Right forelimb (tissue), 1 donor: ENCODE results near the gene CLN6.

Experiments
- DNase-seq: peaks from one replicate; pipeline ENCODE4 v3.0.0-alpha.2; 2018

CLN6 gene

DNA sequence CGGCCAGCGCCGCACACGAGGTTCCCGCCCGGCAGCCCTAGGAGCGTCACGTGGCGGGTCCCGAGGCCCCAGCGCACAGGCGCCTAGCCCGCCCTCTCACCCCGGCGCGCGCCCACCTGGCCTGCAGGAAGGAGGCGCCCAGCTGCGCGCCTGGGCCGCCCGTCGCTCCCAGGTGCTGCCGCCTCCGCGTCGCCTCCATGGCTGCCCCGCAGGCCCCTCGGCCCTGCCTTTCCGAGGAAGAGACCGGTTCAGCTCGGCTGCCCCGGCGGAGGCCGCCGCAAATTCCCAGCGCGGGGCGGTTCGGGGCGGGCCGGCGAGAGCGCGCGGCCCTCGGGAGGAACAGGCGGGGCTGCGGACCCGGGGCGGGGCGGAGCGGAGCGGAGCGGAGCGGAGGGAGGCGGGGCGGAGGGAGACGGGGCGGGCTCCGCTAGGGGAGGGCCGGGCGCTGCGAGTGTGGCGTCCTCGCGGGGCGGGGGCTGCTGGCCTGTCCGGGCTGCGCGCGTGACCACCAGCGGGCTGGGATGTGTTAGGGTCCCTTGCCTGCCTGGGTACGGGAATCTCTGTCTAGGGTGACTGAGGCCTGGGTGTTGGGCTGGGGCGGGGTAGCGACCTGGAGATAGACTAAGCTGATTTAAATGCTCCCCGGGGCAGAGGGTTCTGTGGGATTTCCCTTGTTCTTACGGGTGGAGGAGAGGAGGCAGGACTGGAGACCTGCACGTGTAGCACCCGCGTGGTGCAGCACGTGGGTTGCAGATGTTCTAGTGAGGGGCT lies at the start of gene CLN6:
TSS of gene CLN6 (minus strand) at position 343 of the 771 bp plus-strand sequence. CDS start at position 199, 144 bp downstream.
- peak; percentile 89 for DNase-seq

DNA sequence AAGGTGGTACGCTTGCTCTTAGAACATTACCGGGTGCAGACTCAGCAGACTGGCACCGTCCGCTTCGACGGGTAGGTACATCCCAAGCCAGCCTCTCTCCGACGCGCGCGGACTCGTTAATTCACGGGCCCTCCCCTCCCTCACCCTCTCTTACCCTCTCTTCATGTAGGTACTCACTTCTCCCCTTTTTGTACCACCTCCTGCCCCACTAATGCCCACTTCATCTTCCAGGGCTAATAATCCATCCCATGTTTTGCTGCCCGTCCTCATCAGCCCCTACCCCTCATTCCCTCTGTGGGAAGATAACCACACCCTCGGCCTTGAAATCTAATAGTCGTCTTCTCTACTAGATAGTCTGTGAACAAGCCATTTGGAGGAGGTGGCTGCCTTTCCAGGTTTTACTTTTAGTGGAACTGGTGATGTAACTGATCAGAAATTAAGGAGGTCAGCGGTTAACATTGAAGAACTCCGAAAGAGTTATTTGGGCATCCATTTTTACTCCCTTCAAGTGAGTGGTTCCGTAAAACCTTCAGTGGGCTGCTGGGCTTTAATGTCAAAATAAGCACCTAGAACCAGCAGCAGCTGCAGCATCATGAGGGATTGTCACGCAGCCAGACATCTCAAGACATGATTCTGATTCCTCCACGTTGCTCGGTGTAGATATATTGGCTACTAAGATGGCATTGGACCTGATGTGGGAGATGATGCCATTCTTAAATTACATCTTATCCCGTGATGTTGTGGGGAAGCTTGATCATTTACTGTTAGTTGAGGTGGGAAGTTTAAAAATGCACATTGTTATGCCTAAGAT lies 49.3 kb upstream of the CLN6 start:
- peak; percentile 55 for DNase-seq

DNA sequence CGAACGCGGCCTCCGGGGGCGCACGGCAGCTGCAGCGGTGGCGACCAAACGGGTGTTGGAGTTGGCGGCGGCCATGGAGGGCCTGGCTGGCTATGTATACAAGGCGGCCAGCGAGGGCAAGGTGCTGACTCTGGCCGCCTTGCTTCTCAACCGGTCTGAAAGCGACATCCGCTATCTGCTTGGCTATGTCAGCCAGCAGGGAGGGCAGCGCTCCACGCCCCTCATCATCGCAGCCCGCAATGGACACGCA lies 48.7 kb upstream of the CLN6 start:
- DNase-seq: no peak

DNA sequence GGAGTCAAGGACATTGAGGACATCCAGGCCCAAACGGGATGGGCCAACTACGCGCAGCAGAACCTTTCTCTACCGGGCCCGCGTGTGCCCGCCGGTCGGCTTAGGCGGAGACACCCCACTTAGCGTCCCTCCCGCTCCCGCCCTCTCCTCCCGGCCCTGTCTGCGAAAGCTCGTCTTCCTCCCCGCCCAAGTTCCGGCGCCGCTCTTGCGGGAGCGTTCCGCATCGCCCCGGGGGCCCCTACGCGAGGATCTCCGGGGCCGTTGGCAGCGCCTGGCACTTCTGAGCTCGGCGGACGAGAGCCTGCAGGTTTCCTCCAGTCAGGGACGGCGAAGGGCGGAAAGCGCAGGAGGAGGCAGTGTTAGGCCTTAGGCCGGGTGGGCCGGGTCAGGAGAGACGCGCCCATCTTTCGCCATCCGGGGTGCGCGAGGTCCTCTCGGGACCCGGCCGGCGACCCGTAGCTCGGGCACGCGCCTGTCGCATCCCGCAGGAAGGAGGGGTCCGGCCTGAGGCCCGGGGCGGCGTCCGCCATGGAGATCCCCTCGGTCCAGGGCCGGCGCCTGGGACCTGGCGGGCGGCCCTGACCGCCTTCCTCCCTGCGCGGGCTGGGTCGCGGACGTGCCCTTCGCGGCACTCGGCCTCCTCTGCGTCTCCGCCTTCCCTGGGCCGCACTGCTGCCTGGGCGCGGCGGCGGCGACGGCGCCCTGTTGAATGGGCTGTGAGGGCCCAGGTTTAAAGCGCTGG lies 48.2 kb upstream of the CLN6 start, which contains the start of gene FEM1B:
TSS of gene FEM1B (plus strand) at position 143 of the 742 bp plus-strand sequence. CDS start 673 bp downstream, outside the sequence.
- DNase-seq: peak; percentile 96

DNA sequence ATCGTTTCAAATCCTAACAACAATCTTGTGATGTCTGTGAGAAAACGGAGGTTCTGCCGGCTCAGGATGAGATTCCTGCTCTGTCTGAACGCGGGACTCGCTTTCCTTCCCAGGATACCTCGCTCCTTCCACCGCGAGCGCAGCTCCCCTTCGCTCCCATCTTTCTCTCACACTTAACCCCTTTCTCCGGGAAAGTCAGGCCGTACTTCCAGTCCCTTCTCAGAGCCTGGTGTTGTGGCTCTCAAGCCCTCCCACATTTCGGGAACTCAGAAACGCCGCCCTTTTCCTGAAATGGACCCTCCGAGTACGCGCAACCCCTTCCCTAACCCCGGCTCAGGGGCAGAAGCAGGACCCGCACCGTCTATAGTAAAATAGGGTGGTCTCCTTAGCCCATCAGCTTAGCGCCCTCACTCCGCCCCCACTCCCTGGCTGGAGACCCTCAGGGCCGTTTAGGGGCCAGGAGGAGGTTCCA lies 47.6 kb upstream of the CLN6 start:
- no peak for DNase-seq

DNA sequence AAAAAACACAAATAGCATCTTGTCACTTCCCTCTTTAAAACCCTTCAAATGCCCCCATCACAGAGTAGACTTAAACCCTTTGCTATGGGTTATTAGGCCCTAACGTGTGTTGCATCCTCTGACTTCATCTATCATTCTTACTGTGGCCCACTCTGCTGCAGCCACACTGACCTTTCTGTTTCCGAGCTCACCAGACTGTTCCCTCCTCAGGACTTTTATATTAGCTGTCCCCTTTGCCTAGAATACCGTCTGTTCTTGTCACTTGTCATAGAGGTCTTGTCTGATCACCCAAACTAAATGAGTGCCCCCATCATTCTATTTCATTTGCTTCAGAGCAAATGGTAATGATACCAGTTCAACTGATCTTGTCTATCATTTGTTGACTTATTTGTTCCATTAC lies 47.1 kb upstream of the CLN6 start:
- no peak for DNase-seq

DNA sequence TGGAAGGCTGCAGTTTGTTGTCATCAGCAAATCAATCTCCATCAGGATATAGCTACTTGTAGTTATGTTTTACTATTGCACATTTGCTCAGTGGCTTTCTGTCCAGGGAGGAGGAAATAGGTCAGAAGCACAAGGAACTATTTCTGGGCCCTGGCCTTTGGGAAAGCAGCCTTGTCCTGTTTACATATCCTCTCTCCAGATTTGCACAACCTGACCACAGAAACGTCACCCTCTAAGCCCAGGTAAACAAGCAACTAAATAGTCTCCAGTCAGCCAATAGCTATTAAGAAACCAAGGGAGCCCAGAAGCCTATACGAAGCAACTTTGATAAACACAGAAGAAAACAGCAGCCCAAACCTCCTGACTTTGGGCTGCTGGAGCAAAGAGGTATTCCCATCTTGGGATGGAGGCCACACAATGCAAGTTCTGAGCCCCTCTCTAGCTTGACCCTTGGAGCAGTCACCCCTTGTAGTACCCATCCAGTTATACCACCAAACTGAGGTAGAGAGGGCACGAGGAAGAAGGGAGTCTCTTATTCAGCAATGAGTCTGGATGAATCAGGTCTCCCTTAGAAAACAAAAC lies 45.7 kb upstream of the CLN6 start:
- no peak for DNase-seq

DNA sequence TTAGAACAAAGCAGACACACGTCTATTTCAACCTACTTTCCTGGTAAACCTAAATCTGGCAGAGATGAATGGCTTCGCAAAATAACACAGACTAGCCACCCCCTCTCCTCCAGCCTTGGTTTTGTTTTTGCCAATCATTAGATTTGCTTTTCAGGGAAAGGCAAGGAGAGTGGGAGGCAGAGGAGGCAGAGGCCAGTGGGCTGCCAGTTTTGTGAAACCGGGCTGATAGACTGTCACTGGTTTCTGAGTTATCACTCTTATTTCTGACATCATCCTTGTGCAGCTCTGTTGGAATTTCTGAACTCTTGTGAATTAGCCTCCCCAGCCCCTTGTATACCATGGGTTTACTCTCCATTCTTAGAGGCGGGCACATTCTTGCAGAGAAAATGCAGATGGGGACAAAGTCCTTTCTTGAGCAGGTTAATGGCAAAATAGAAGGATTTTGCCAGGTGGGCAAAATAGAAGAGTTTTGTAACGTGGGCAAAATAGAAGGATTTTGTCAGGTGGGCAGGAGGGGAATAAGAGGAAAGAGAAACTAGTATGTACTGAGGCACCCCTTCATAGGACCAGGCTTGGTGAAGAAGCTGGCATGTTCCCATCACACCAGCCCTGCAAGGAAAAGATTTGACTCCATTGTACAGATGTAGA lies 44.8 kb upstream of the CLN6 start:
- no peak for DNase-seq

DNA sequence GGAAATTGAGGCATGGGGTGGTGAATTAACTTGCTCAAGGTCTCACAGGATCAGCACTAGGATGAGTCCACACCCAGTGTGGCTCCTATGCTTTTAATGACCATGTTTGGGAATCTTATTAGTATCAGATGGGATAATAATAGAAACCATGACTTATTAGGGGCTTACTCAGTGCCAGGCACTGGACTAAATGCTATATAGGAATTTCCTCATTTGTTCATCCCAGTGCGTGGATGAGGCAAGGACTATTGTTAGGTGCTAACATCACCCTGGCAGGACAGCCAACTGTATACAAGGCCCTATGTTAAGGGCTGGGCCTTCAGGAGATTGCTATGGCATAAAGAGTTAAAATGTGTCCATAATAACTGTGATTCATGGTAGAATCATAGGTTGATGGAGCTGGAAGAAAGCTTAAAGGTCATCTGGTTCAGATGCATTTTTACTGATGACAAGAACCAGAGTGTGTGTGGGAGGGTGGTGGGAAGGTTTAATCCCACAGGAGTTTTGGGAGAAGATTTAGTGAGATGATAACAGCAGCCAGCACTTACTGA lies 43.3 kb upstream of the CLN6 start:
- no peak for DNase-seq

DNA sequence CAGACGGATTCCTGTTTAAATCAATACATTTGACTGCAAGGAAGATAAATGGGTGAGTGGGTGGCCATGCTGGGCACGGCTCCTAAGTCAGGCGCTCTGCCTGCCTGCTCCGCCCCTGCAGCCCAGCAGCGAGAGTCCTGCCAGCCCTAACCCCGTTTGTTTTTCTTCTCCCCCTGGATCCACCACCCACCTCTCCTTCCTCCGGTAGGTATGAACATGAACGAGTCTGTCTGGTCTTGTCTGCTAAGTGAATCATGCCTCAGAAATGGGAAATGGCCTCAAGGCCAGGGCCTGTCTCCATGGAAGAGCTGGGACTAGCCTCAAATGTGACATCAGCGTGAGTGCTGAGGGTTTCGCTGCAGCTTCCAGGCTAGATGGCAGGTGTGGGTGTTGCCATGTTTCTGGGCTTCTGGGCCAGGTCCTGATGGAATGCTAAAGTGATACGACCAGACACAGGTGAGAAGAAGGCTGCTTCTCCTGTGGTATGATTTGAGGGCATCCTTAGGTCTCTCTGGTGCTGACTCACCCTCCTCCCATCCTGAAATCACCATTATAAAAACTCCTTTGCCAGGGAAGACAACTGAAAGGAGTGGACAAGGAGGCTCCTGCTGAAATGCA lies 42.4 kb upstream of the CLN6 start:
- DNase-seq: no peak

DNA sequence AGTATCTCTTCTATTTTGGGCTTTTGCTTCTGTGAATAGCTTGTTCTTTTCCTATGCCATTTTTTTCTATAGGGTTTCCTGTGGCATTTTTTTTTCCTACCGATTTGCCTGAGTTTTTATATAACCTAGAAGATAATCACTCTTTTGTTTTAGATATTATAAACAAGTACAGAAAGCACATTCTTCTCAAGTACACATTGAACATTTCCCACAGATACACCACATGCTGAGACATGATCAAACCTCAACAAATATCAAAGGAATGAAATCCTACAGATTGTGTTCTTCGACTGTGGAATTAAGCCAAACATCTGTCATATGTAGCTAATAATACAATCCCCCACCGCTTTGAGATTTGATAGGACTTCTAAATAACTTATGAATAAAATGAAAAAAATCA lies 38.9 kb upstream of the CLN6 start:
- no peak for DNase-seq

DNA sequence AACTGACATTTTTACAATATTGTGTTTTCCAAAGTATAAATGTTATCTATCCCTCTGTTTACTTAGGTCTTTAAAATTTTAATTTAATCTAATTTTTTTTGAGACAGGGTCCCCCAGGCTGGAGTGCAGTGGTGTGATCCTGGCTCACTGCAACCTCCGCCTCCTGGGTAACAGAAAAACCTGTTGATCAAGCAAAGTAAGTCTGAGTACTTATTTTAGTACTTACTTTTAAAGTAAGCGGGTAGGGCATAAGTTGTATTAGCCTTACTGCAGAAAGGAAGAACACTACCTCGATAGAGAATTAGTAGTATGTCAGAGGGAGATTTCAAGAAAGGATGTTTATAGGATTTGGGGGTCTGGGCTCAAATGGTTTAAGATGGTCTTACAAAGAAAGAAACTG lies 36.1 kb upstream of the CLN6 start:
- DNase-seq: no peak

DNA sequence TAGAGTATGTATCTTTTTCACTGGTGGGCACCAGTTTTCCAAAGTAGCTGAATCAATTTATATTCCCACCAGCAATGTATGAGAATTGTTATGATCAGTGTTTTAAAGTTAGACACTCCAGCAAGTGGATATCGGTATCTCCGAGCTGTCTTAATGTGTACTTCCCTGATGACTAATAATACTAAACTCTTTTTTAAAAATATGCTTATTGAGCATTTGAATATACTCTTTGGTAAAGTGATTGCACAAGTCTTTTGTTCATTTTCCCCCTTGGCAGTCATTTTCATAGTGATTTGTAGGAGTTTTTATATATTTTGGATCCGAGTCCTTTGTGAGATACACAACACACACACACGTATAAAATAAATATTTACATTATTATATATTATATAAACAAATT lies 35.6 kb upstream of the CLN6 start:
- no peak for DNase-seq

DNA sequence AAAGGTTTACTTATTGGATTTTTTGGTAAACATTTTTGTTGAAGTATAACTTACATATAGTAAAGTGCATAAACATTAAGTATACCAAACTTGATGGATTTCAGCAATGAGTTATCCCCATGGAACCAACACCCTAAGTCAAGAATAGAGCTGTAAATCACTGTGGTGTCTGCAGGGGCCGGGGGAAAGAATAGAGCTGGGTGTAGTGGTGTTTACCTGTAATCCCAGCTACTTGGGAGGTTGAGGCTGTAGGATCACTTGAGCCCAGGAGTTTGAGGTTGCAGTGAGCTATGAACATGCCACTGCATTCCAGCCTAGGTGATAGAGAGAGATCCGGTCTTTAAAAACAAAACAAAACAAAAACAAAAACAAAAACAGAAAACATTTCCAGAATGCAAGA lies 34.8 kb upstream of the CLN6 start:
- DNase-seq: no peak

DNA sequence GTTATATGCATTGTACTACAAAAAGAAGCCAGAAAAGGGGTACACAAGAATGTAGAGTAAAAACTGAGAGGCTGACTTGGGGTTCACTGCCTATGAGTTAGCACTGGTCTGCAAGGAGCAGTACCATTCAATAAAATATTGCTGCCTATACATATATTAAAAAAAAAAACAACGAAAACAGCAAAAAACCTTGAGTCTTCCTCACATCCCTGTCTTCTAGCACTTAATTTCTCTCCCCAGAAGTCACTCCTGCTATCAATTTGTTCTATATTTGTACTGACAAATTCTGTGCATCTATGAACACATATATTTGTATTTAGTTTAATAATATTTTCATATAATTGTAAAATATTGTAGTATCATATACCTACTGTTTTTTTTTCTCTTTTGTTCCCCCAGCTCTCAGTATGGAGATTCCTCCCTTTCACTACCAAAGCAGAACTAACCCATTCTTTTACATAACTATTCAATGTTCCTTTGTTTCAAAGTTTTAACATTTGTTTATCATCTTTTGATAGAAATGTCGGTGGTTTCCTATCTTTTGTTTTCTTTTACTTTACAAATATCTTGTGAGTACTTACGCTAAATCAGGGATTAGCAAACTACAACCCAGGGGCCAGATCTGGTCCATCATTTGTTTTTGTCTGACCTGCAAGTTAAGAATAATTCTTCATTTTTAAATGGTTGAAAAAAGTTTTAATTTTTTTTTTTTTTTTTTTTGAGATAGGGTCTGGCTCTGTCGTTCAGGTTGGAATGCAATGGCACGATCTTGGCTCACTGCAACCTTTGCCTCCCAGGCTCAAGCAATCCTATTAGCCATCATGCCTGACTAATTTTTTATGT lies 33.2 kb upstream of the CLN6 start:
- DNase-seq: no peak

DNA sequence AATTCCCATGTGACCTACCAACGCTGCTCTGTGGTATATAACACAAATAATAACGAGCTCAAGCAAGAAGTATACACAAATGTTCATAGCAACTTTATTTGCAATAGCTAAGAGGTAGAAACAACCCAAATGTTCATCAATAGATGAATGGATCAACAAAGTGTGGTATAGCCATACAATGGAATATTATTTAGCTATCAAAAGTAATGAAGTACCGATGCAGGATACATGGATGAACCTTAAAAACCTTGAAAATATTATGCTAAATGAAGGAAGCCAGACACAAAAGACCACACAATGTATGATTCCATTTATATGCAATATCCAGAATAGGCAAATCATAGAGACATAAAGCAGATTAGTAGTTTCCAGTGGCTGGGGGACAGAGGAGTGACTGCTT lies 32.5 kb upstream of the CLN6 start:
- no peak for DNase-seq

DNA sequence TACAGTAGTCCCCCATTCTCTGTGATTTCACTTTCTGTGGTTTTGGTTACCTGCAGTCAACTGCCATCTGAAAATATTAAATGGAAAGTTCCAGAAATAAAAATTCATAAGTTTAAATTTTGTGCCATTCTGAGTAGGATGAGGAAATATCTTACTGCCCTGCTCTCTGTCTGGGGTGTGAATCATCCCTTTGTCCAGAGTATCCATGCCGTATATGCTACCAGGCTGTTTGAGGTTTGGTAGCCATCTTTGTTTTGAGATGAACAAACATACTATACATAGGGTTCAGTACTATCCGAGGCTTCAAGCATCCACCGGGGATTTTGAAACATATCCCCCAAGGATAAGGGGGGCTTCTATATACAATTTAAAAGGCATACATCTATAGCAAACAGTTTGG lies 31.7 kb upstream of the CLN6 start:
- DNase-seq: no peak

DNA sequence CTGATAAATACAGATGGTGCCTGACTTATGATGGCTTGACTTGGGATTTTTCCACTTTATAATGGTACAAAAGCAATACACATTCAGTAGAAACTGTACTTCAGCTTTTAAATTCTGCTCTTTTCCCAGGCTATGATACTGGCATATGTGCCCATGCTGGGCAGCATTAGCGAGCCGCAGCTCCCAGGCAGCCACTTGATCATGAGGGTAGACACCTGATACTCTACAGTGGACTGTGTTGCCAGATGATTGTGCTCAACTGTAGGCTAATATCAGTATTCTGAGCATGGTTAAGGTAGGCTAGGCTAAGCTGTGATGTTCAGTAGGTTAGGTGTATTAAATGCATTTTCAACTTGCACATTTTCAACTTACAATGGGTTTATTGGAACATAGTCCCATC lies 30.4 kb upstream of the CLN6 start:
- DNase-seq: no peak

DNA sequence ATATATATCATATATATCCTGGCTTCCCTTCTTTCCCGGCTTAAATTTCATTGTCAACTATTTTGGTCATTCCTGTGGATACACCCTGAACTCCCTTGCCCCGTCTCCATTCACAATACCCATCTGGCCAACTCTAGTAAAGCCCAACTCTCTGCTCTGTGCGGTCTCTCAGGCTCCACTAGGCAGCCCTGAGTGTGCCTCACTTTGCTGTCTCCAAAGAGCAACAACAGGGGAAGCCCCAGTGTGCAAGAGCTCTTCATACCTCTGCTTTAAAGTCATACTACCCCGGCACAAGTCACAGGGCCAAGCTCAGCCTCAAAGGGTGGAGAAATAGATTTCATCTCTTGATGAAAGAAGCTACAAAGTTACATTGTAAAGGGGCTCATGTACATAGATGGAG lies 29.2 kb upstream of the CLN6 start:
- no peak for DNase-seq

DNA sequence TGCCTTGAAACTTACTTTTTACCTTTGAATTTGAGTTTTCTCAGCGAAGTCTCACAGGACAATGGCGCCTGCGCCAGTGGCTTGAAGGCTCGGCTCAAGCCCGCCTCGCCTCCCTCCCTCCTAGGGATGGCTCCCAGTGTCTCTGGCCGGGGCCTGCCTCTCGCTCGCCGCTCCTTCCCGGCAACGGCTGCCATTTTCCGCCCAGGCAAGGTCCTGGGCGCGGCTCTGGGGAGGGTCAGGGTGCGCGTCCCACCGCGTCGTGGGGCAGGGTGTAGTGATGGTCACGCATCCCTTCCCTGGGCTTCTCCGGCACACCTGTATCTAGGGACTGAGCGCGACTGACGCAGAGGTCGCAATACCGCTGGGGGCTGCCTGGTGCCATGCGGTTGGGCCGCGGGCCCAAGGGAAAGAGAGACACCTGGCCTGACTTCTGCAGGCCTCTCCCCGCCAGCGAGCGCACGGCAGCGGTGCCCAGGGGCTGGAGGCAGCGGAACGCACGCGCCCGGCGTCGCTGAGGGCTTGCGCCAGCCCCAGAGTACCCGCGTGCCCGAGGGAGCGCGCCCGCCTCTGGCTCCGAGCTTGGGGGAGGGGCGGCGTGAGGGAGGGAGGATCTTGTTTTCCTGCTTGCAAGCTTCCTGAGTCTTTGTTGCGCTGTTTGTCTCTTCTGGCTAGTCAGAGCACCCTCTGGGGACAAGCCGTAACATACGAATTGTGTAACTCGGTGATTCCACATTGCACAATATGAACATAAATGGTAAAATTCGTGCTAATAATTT lies 27.3 kb upstream of the CLN6 start:
- DNase-seq: peak; percentile 87
